IgD-negative memory B cell (primary cell): Measurements from ENCODE around the gene IRF3. TPM values are rescaled to one million over a fixed set of nuclear protein-coding genes. Genes with fewer than 3 reads are reported as not detected.

Experiments used
- H3K27ac Mint-ChIP-seq, 3 donors: one replicate each; pipeline ENCODE4 v1.8.0; 2020 to 2022; ENCODE audit warnings: mild to moderate bottlenecking in 3 of 3, mixed read lengths in 3 of 3, moderate library complexity in 1 of 3
- H3K27me3 Mint-ChIP-seq: one replicate; pipeline ENCODE4 v1.8.0; 2021; ENCODE audit warnings: mixed read lengths
- H3K36me3 Mint-ChIP-seq: one replicate; pipeline ENCODE4 v1.8.0; 2020; ENCODE audit warnings: mild to moderate bottlenecking, mixed read lengths
- H3K4me1 Mint-ChIP-seq, 3 donors: one replicate each; pipeline ENCODE4 v1.8.0; 2020 to 2022; ENCODE audit warnings: mixed read lengths in 3 of 3, mild to moderate bottlenecking in 1 of 3
- H3K4me3 Mint-ChIP-seq, 4 donors: one replicate each; pipeline ENCODE4 v1.8.0; 2020 to 2022; ENCODE audit warnings: mild to moderate bottlenecking in 4 of 4, mixed read lengths in 4 of 4, moderate library complexity in 3 of 4
- H3K9me3 Mint-ChIP-seq, 3 donors: one replicate each; pipeline ENCODE4 v1.8.0; 2020 to 2021; ENCODE audit warnings: mixed read lengths in 3 of 3, mild to moderate bottlenecking in 1 of 3
- polyA plus RNA-seq: library from polyadenylated mRNA; unstranded; fragments of 300-500 nt; fragmentation: Illumina TruSeq; gene quantifications from one replicate; pipeline ENCODE4 v1.2.3, GENCODE V29; 2021

Gene IRF3
- 66.0 TPM for polyA plus RNA-seq

- H3K27me3 Mint-ChIP-seq: peaks cover 2% of the 10 kb centered on the region
- peak within 1 kb of the TSS; percentile 96 to 100 (median 98) for H3K4me3 Mint-ChIP-seq
- H3K36me3 Mint-ChIP-seq: peaks cover 4% of the 10 kb centered on the region
- peaks cover 17 to 19% (median 18%) of the 10 kb centered on the region in 3 donors for H3K4me1 Mint-ChIP-seq
- peak within 1 kb of the TSS; percentile 91 to 99 (median 98) for H3K27ac Mint-ChIP-seq
- H3K9me3 Mint-ChIP-seq: no peaks in the 10 kb centered on the region
Measured at GRCh38 chr19:49665351-49666119, at the start of gene IRF3, which contains the start of gene BCL2L12. Gene IRF3, minus strand, starts transcription at chr19:49665857. Its CDS starts 1,019 bp downstream, at chr19:49664838. Gene BCL2L12, plus strand, starts transcription at chr19:49665933. Its CDS starts 760 bp downstream, at chr19:49666693.

- no peak overlapping the region for H3K27ac Mint-ChIP-seq
- H3K36me3 Mint-ChIP-seq: no peaks in the 10 kb centered on the region
- peaks cover 3% of the 10 kb centered on the region for H3K27me3 Mint-ChIP-seq
- H3K4me3 Mint-ChIP-seq: no peak overlapping the region
- peaks cover 6 to 7% (median 7%) of the 10 kb centered on the region in 3 donors for H3K4me1 Mint-ChIP-seq
- H3K9me3 Mint-ChIP-seq: no peaks in the 10 kb centered on the region
Measured at GRCh38 chr19:49713236-49713845, 47.7 kb upstream of the IRF3 start.

DNA sequence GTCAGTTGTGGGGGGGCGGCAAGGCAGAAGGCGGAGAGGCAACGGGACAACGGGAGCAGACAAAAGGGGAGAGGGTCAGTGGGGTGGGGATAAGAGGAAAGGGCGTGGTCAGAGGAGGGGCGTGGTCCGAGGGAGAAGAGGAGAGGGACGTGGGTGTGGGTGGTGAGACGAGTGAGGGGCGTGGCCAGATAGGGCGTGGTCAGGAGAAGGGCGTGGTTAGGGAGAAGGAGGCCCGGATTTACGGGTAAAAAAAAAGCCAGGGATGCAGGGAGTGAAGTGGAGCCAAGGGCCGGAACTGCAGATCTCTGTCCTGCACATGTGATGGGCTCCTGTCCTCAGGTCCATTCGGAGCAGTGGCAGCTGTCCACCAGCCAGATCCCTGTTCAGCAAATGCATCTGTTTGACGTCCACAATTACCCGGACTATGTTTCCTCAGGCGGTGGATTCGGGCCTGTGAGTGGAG lies 46.8 kb upstream of the IRF3 start:
- H3K36me3 Mint-ChIP-seq: peaks cover under 1% of the 10 kb centered on the region
- H3K4me1 Mint-ChIP-seq: peaks cover 2 to 4% (median 3%) of the 10 kb centered on the region in 3 donors
- H3K9me3 Mint-ChIP-seq: no peaks in the 10 kb centered on the region
- H3K27ac Mint-ChIP-seq: no peak overlapping the region
- peaks cover 3% of the 10 kb centered on the region for H3K27me3 Mint-ChIP-seq
- H3K4me3 Mint-ChIP-seq: peak overlapping the region in 1 of 4 donors; percentile 68

DNA sequence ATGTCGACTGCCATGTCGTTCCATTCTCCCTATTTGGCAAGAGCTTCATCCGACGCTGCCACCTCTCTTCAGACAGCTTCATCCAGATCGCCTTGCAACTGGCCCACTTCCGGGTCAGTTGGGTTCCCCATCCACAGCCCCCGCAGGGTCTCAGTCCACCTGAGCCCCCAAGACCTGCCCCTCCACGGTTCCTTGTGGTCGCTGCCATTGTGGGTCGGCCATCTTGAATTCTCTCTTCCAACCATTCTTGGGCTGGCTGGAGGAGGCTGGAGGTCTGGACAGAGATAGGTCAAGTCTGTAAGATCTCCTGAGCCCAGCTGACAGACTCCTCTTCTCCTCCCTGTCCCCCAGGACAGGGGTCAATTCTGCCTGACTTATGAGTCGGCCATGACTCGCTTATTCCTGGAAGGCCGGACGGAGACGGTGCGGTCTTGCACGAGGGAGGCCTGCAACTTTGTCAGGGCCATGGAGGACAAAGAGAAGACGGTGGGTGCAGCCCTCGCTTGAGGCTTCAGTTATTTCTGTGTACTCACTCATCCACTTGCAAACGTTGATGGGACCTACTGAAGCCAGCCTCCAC lies 44.8 kb upstream of the IRF3 start:
- Mint-ChIP-seq H3K4me1 (peaks cover 0 to 2% (median 1%) of the 10 kb centered on the region in 3 donors), H3K36me3 (peaks cover 4% of the 10 kb centered on the region), H3K27ac (no peak overlapping the region), H3K9me3 (no peaks in the 10 kb centered on the region), H3K4me3 (no peak overlapping the region), H3K27me3 (peaks cover 3% of the 10 kb centered on the region)

- Mint-ChIP-seq H3K4me3 (peak overlapping the region in 1 of 4 donors; percentile 49), H3K4me1 (peaks cover 0 to 1% (median 0%) of the 10 kb centered on the region in 3 donors), H3K27ac (no peak overlapping the region), H3K27me3 (peaks cover 3% of the 10 kb centered on the region), H3K9me3 (no peaks in the 10 kb centered on the region), H3K36me3 (peaks cover 4% of the 10 kb centered on the region)
Measured at GRCh38 chr19:49705919-49706318, 40.3 kb upstream of the IRF3 start.

DNA sequence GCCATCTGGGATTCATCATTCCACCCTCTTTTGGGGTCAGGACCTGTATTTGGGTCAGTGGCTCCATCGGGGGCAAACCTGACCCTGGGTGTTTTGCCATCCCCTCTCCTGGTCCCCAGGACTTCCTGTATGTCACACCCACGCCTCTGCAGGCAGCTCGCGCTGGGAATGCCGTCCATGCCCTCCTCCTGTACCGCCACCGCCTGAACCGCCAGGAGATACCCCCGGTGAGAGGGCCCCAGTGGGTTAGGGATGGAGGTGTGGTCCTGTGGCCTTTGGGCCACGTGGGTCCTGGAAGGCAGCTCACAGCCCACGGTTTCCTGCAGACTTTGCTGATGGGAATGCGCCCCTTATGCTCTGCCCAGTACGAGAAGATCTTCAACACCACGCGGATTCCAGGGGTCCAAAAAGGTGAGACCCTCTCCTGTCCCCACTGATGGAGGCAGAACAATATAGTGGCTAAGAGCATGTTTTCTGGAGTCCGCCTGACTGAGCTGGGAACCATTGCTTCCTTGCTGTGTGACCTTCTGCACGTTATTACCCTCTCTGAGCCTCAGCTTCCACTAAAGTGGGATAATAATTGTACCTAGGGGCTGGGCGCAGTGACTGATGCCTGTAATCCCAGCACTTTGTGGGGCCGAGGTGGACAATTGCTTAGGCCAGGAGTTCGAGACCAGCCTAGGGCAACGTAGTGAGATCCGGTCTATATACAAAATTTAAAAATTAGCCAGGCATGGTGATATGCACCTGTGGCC lies 39.4 kb upstream of the IRF3 start:
- Mint-ChIP-seq H3K27me3 (peaks cover under 1% of the 10 kb centered on the region), H3K27ac (no peak overlapping the region), H3K4me3 (no peak overlapping the region), H3K9me3 (no peaks in the 10 kb centered on the region), H3K4me1 (peaks cover 0 to 1% (median 0%) of the 10 kb centered on the region in 3 donors), H3K36me3 (peaks cover 4% of the 10 kb centered on the region)

DNA sequence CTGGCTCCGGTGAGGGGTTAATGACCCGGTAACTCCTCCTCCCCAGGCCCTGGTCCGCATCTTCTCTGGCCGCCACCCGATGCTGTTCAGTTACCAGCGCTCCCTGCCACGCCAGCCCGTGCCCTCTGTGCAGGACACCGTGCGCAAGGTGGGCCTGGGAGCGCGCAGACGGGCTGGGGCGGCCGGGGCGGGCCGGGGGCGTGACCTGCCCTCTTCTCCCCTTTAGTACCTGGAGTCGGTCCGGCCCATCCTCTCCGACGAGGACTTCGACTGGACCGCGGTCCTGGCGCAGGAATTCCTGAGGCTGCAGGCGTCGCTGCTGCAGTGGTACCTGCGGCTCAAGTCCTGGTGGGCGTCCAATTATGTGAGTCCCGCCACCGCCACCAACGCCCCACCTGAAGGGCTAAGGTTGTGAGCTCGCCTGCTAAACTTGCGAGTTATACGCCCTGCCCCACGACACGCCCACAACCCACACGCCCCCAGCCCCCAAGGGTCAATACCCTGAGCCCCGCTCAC lies 35.7 kb upstream of the IRF3 start:
- Mint-ChIP-seq H3K27ac (no peak overlapping the region), H3K4me3 (no peak overlapping the region)

DNA sequence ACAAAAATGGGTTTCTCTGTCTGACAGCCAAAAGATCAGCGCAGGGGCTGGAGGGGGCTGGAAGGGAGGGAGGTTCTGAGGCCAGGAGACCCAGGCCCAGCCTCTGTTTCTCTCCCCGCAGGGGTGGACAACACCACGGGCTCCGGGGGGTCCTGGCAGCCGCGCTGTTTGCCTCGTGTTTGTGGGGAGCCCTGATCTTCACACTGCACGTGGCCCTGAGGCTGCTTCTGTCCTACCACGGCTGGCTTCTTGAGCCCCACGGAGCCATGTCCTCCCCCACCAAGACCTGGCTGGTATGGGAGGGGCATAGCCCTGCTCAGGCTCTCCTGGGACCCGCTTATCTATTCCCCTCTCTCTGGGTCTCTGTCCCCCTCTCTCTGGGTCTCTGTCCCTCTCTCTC lies 34.9 kb upstream of the IRF3 start:
- Mint-ChIP-seq H3K4me3 (no peak overlapping the region), H3K36me3 (no peaks in the 10 kb centered on the region), H3K9me3 (no peaks in the 10 kb centered on the region), H3K27me3 (no peaks in the 10 kb centered on the region), H3K4me1 (peaks cover 0 to 1% (median 0%) of the 10 kb centered on the region in 3 donors), H3K27ac (no peak overlapping the region)

More for the DNA sequence above, 35.7 kb upstream of the IRF3 start:
- Mint-ChIP-seq H3K4me1 (peaks cover 0 to 1% (median 0%) of the 10 kb centered on the region in 3 donors), H3K36me3 (no peaks in the 10 kb centered on the region), H3K27me3 (no peaks in the 10 kb centered on the region), H3K9me3 (no peaks in the 10 kb centered on the region)

GRCh38 chr19:49699364-49699763 lies 33.7 kb upstream of the IRF3 start:
- no peaks in the 10 kb centered on the region for H3K4me1 Mint-ChIP-seq
- H3K36me3 Mint-ChIP-seq: no peaks in the 10 kb centered on the region
- no peaks in the 10 kb centered on the region for H3K9me3 Mint-ChIP-seq
- no peak overlapping the region for H3K27ac Mint-ChIP-seq
- no peak overlapping the region for H3K4me3 Mint-ChIP-seq
- H3K27me3 Mint-ChIP-seq: no peaks in the 10 kb centered on the region

- no peaks in the 10 kb centered on the region for H3K4me1 Mint-ChIP-seq
- H3K4me3 Mint-ChIP-seq: peak overlapping the region in 1 of 4 donors; percentile 33
- H3K36me3 Mint-ChIP-seq: no peaks in the 10 kb centered on the region
- H3K9me3 Mint-ChIP-seq: no peaks in the 10 kb centered on the region
- H3K27ac Mint-ChIP-seq: peak overlapping the region in 2 of 3 donors; percentile 35 to 63
- H3K27me3 Mint-ChIP-seq: peaks cover 4% of the 10 kb centered on the region
Measured at GRCh38 chr19:49696865-49697264, 31.2 kb upstream of the IRF3 start.

GRCh38 chr19:49696115-49696514 lies 30.5 kb upstream of the IRF3 start:
- peaks cover 8% of the 10 kb centered on the region for H3K27me3 Mint-ChIP-seq
- H3K4me1 Mint-ChIP-seq: peaks cover 0 to 2% (median 0%) of the 10 kb centered on the region in 3 donors
- no peaks in the 10 kb centered on the region for H3K36me3 Mint-ChIP-seq
- H3K27ac Mint-ChIP-seq: no peak overlapping the region
- no peak overlapping the region for H3K4me3 Mint-ChIP-seq
- no peaks in the 10 kb centered on the region for H3K9me3 Mint-ChIP-seq

DNA sequence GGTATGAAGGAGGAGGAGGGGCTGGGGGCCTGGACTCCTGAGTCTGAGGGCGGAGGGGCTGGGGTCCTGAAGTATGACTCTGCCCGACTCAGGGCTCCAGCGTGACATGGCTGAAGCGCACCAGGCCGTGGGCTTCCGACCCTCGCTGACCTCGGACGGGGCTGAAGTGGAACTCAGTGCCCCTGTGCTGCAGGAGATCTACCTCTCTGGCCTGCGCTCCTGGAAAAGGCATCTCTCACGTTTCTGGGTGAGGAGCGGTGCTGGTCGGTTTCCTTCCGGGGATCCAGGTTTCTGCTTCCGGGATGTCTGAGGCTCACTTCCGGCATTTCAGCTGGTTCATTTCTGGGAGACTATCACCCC lies 26.5 kb upstream of the IRF3 start:
- peaks cover 21% of the 10 kb centered on the region for H3K27me3 Mint-ChIP-seq
- peaks cover 6% of the 10 kb centered on the region for H3K36me3 Mint-ChIP-seq
- no peaks in the 10 kb centered on the region for H3K9me3 Mint-ChIP-seq
- no peak overlapping the region for H3K4me3 Mint-ChIP-seq
- H3K4me1 Mint-ChIP-seq: peaks cover 9 to 14% (median 13%) of the 10 kb centered on the region in 3 donors
- no peak overlapping the region for H3K27ac Mint-ChIP-seq

DNA sequence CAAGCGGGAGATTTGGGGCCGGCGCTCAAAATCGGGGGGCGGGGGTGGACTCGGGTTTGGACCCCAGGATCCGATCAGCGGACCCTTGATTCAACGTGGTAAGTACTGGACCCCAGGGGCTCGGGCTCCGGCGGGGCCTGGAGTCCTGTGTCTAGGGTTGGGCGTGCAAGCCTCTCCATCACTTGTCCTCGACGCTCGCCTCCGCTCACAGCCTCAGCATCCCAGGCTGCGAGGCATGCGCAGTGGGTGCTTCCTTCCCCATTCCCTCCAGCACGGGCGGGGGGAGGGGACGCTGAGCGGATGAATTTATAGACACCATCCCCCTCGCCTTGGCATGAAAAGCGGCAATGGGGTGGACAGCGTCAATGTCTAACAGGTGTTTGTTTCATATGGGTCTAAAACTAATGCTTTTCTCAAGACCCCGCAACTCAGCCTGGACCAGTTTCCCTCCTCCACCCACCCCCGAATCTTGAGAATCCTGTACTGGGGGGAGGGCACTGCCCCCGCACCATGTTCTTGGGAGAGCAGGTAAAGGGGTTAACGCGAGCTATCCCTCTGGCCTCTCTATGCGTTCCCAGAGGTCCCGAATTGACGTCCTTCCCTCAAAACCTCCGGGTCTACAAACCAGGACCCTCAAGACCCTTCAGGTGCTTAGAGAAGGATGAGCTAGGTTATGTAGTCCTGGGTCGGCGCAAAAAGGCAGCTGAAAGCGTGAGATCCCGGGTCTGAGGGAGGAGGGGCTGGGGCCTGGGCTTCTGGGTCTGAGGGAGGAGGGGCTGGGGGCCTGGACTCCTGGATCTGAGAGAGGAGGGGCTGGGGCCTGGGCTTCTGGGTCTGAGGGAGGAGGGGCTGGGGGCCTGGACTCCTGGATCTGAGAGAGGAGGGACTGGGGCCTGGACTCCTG lies 25.8 kb upstream of the IRF3 start:
- peaks cover 9 to 14% (median 13%) of the 10 kb centered on the region in 3 donors for H3K4me1 Mint-ChIP-seq
- H3K9me3 Mint-ChIP-seq: no peaks in the 10 kb centered on the region
- H3K4me3 Mint-ChIP-seq: peak overlapping the region; percentile 73 to 95 (median 84)
- peaks cover 6% of the 10 kb centered on the region for H3K36me3 Mint-ChIP-seq
- H3K27me3 Mint-ChIP-seq: peaks cover 21% of the 10 kb centered on the region
- peak overlapping the region in 2 of 3 donors; percentile 44 to 77 for H3K27ac Mint-ChIP-seq
